ENCODE measurements around the gene DCTN3. TPM values are rescaled to one million over a fixed set of nuclear protein-coding genes. Genes with fewer than 3 reads are reported as not detected.

DCTN3 gene
- total RNA-seq, 1 experiment from 2014 or later, result 57.5 TPM

DNA sequence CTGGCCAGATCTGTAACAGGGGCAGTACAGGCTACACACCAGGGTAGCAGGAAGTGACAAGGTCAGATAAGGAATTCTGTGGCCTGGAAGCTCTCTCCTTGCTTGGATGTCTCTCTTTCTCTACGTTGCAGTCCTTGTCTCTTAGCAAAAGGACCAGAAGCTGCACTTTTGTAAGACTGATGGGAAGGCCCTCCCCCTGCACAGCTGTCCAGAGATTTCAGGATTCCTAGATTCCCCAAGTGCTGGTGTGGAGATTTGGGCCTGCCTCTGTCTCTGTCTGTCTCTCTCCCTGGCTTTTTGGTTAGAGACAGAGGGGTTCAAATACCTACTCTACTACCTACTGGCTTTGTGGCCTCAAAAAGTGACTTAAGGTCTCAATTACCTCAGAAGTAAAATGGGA, 20.7 kb downstream of the DCTN3 start:
- H3K4me3 ChIP-seq, result no peak overlapping the region
- no peaks in the 10 kb centered on the region for H3K9me2 ChIP-seq (ENCODE audit: insufficient read depth)
- no peaks in the 10 kb centered on the region for H3K9me3 ChIP-seq (ENCODE audit: insufficient read depth, low read depth)
- TF ChIP-seq, protein P1, sequence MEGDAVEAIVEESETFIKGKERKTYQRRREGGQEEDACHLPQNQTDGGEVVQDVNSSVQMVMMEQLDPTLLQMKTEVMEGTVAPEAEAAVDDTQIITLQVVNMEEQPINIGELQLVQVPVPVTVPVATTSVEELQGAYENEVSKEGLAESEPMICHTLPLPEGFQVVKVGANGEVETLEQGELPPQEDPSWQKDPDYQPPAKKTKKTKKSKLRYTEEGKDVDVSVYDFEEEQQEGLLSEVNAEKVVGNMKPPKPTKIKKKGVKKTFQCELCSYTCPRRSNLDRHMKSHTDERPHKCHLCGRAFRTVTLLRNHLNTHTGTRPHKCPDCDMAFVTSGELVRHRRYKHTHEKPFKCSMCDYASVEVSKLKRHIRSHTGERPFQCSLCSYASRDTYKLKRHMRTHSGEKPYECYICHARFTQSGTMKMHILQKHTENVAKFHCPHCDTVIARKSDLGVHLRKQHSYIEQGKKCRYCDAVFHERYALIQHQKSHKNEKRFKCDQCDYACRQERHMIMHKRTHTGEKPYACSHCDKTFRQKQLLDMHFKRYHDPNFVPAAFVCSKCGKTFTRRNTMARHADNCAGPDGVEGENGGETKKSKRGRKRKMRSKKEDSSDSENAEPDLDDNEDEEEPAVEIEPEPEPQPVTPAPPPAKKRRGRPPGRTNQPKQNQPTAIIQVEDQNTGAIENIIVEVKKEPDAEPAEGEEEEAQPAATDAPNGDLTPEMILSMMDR (conservative IDR thresholded peaks at IDR 0.05), result no peak
- TF ChIP-seq EZH2 (IDR thresholded peaks at IDR 0.05; ENCODE audit: low read depth), result no peak
- no peaks in the 10 kb centered on the region for H3K4me1 ChIP-seq (replicated peaks; ENCODE audit: insufficient read depth)
- no TSS peak for BruUV-seq (replicated peaks)
- H2AFZ ChIP-seq, result no peak overlapping the region
- no peak overlapping the region for H3K27ac ChIP-seq
- CTCF ChIA-PET, result no interaction called here
- POLR2A ChIA-PET (ENCODE audit: unreplicated experiment), result no interaction called here
- no peaks in the 10 kb centered on the region for H3K79me2 ChIP-seq (ENCODE audit: low read depth)
- H3K27me3 ChIP-seq (ENCODE audit: insufficient read depth, low read depth), result peaks cover 4% of the 10 kb centered on the region; the same call in 1 of the 2 replicates
- no peak overlapping the region for H3K4me2 ChIP-seq
- H4K20me1 ChIP-seq (ENCODE audit: insufficient read depth), result no peaks in the 10 kb centered on the region
- intact Hi-C loops (cut with micrococcal nuclease; ENCODE audit: unreplicated experiment), result no loop called here
- no peaks in the 10 kb centered on the region for H3F3A ChIP-seq (ENCODE audit: insufficient read depth, low read depth)
- no peak for DNase-seq
- H3K36me3 ChIP-seq (ENCODE audit: low read depth), result no peaks in the 10 kb centered on the region

DNA sequence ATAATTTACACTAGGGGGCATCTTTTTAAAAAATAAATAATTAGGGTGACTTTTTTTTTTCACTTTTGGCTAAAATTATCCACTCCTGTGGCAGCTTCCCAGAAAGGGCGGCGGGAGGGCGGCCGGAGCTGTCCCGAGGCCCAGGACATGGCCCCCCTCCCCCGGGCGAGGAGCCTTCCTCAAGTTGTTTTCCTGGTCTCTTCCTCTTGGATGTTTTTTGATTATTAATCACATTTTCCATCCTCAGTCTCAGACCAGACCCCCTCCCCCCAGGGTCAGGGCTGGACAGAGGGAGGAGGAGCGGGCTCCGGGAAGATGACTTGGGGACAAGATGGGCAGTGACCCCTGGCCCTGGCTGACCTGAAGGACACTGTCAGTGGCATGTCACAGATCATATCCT, 26.1 kb downstream of the DCTN3 start:
- Histone ChIP-seq H3K4me2 (no peak overlapping the region), H3K9me2 (ENCODE audit: insufficient read depth) (no peaks in the 10 kb centered on the region), H3K79me2 (ENCODE audit: low read depth) (no peaks in the 10 kb centered on the region), H3K9me3 (ENCODE audit: insufficient read depth, low read depth) (no peaks in the 10 kb centered on the region), H3K27ac (no peak overlapping the region), H3K4me3 (no peak overlapping the region), H3K4me1 (replicated peaks; ENCODE audit: insufficient read depth) (no peaks in the 10 kb centered on the region), H3F3A (ENCODE audit: insufficient read depth, low read depth) (no peaks in the 10 kb centered on the region), H3K36me3 (ENCODE audit: low read depth) (no peaks in the 10 kb centered on the region), H2AFZ (no peak overlapping the region), H3K27me3 (ENCODE audit: insufficient read depth, low read depth) (peaks cover 11% of the 10 kb centered on the region), H4K20me1 (ENCODE audit: insufficient read depth) (no peaks in the 10 kb centered on the region)
- TF ChIP-seq EZH2 (IDR thresholded peaks at IDR 0.05; ENCODE audit: low read depth), result no peak
- TF ChIP-seq, protein P1 (conservative IDR thresholded peaks at IDR 0.05), result no peak
- intact Hi-C loops (cut with micrococcal nuclease; ENCODE audit: unreplicated experiment), result no loop called here
- no peak for DNase-seq
- ChIA-PET POLR2A (ENCODE audit: unreplicated experiment) (no interaction called here), CTCF (no interaction called here)
- BruUV-seq (replicated peaks), result no TSS peak

DNA sequence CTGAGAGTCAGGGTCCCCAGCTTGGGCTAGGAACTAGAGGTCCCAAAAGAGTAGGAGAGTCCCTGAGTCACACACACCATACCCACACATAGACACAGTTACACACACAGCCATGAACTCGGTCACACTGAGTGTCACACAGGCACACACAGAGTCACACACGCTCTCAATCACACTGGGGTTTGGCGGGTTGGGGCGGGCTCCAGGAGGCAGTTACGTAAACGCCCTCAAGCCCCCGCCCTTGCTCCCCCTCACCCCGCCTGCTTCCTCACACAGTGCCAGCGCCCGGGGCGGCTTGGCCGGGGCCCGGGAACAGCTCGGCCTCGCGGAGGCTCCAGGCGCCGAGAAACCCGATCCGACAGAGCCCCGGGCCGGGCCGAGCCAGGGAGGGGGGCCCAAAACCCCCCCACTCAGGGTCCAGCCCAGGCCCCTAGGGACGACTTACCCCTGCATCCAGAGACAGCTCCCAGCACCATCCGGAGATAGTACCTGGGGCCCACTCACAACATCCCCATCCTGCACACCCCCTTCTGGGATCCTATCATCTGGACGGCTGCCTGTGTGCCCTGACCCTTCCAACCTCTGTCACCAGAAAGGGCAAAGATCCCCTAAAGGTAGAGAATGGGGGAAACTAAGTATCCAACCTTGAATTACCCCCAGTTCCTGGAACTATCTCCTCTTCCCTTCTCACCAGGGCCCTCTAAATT, 27.2 kb downstream of the DCTN3 start:
- Histone ChIP-seq H2AFZ (no peak overlapping the region), H4K20me1 (ENCODE audit: insufficient read depth) (no peaks in the 10 kb centered on the region), H3K4me3 (no peak overlapping the region), H3K9me3 (ENCODE audit: insufficient read depth, low read depth) (no peaks in the 10 kb centered on the region), H3K4me2 (no peak overlapping the region), H3F3A (ENCODE audit: insufficient read depth, low read depth) (no peaks in the 10 kb centered on the region), H3K27ac (no peak overlapping the region), H3K4me1 (replicated peaks; ENCODE audit: insufficient read depth) (no peaks in the 10 kb centered on the region), H3K9me2 (ENCODE audit: insufficient read depth) (no peaks in the 10 kb centered on the region), H3K79me2 (ENCODE audit: low read depth) (no peaks in the 10 kb centered on the region), H3K27me3 (ENCODE audit: insufficient read depth, low read depth) (peaks cover 11% of the 10 kb centered on the region), H3K36me3 (ENCODE audit: low read depth) (no peaks in the 10 kb centered on the region)
- DNase-seq, result no peak
- ChIA-PET CTCF (no interaction called here), POLR2A (ENCODE audit: unreplicated experiment) (no interaction called here)
- no peak for TF ChIP-seq EZH2 (IDR thresholded peaks at IDR 0.05; ENCODE audit: low read depth)
- TF ChIP-seq, protein P1 (conservative IDR thresholded peaks at IDR 0.05), result no peak
- no TSS peak for BruUV-seq (replicated peaks)
- intact Hi-C loops (cut with micrococcal nuclease; ENCODE audit: unreplicated experiment), result no loop called here
